Stimulated activated CD4-positive, alpha-beta T cell treated with anti-CD3 and anti-CD28 coated beads, TNF-alpha, amount 100 ng/mL, for 48 hours (primary cell): ENCODE data around the gene IQGAP2.

ENCODE experiments used
- DNase-seq, 3 donors: peaks; one replicate each; pipeline ENCODE4 v3.0.0-alpha.2; 2020; ENCODE audit warnings: low read depth in 3 of 3

Gene IQGAP2

DNA sequence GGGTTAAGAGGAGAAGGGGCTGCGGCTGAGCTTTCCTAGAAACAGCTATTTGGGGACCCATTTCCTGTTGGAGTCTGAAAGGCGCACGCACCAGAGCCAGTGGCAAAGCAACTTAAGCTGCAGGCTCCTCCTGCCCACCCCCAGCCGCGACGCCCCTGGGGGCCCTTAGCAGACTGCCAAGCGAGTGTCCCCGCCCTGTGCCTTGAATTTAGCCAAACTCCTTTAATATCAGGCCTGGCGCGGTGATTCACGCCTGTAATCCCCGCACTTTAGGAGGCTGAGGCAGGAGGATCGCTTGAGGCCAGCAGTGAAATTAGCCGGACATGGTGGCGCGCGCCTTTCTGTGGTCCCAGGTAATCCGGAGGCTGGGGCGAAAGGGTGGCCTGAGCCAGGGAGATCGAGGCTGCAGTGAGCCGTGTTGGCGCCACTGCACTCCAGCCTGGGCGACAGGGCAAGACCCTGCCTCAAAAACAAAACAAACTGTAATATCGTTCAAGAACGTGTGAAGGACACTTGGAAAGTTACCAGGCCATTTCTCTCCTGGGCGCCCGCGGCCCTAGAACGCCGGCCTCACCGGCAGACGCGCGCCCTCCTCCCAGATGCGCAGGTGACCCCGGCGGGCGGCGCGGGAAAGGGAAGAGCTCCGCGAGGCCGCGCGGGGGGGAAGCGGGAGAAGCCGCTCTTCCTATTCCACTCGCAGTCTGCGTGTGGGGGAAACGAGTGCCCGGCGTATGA, 311.8 kb downstream of the IQGAP2 start:
- no peak for DNase-seq

DNA sequence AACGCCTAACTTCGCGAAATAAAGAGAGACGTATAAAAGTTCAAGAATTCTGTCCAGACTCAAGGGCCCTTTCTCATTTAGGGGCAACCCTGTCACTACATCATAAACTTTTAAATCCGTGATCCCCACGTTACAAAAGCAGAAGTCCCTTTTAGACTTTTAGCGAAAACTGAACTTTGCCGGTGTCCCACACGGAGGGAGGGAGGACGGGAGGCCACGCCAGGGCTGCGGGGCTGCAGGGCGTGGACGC, 312.3 kb downstream of the IQGAP2 start:
- DNase-seq = no peak

DNA sequence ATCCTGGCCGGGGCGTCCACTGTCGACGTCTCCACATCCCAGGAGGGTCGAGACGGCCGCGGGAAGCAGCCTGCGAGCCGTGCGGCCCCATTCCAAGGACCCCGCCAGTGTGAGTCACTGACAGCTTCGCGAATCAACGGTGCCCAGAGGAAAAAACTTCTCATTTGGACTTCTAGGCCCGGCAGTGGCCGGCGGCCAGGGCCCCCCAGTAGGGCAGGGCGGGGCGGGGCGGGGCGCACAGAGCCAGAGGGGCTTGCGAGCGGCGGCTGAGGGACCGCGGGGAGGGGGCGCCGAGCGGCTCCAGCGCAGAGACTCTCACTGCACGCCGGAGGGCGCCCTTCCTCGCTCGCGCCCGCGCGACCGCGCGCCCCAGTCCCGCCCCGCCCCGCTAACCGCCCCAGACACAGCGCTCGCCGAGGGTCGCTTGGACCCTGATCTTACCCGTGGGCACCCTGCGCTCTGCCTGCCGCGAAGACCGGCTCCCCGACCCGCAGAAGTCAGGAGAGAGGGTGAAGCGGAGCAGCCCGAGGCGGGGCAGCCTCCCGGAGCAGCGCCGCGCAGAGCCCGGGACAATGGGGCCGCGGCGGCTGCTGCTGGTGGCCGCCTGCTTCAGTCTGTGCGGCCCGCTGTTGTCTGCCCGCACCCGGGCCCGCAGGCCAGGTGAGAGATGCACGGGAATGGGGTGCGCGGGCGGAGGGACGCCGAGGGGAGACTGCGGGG, 312.8 kb downstream of the IQGAP2 start, which contains the start of gene F2R:
Gene F2R (plus strand): TSS at position 391 of the 720 bp plus-strand sequence. CDS start 182 bp downstream, at position 573.
- DNase-seq = peak in 1 of 3 donors; percentile 53

DNA sequence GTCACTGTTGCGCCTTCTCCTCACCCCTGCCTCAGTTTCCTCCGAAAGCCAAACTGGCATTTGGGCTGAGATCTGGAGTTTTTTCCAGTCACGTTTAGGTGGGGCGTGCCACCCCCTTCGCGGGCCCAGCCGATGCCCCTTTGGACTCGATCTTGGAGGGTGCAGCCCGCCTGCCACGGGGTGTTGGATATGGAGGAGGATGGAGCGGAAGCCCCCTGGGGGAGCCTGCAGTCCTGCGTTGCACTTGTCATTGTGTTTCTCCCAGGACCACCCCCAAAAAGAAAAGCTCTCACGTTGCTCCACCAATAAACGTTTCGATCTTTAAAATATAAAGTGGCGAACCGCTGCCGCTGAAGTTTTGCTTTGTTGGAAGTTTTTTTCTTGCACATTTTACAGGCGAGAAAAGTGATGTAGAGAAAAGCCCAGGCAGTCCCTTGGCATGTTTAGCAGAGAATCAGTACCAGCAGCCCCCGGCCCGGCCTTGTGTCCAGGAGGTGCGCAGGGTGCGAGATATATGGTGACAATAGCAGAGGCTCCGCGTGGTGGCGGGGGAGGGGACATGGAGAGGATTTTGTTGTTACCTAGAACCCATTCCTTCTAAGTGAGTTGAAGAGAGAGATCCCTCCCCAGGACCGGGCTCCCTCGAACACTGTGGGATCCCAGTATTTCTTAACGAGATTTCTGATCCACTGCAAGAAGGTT, 313.5 kb downstream of the IQGAP2 start:
- DNase-seq = no peak

DNA sequence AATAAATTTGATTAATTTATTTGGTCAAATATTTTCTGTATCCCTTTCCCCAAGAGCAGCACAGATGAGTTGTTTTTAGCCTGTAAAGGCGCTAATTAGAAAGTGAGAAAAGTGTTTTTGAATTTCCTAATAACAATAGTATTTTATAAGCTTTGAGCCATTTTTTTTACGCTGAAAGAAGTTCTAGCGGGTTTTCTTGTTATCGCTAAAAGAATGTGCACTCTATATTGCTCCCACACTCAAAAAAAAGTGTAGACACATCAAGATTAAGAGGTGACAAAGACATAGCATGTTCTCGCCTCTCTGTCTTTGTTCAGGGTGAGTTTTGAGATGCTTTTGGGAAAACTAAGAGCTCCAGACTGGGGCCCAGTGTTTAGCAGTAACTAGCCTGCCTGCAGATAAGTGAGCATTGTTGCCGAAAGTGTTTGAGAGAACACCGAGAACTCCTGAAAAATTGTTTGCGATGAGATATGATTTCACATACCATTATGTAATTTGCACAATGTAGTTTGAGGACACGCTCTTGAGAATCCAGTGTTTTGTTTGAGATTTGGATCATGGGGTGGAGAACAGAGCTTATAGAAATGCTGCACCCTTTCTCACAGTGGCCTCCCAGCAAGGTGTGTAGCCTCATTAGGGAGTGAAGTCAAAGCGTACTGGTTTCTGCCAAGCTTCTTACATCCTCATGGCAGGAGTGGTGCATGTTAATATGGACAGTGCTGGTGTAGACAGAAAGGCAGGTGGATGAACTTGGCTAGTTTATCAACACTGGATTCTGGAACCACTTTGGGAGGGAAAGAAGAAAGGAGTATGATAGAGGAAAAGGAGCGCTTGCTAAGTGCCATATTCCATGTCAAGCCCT, 314.4 kb downstream of the IQGAP2 start:
- no peak for DNase-seq

DNA sequence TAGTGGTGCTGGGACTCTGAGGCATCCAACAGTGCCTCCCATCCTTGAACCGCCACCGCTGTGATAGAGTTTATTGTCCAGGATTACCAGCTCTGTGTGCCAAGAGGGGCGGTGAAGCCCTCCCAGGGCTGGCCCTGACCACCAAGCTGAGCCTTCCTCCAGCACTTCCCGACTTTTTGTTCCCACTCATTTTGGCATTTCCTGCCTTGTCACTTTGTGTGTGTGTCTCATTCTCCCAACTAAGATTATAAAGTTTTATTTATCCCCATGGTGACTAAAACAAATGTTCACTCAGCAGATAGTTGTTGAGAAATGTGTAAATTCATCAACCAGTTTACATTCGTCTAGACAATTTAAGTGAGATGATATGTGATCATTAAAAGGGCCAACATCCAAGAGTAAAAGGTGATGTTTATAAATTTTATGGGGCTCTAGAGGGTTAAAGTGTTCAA, 315.3 kb downstream of the IQGAP2 start:
- DNase-seq = no peak

DNA sequence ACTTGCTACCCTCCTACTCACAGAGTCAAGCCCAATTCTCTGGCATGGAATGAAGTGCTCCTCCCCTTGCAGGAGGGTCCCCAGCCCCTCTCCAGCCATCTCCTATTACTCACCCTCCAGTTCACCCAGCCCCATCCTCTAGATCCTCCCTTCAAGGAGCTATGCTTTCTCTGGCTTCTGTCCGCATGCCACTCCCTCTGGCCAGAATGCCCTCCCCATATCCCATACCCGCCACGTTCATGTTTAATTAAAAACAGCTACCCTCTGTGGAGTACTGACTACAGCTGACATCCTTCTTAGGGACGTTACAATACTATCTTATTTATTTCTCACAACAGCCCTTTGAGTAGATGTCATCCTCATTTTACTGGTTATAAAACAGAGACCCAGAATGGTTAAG, 315.8 kb downstream of the IQGAP2 start:
- no peak for DNase-seq

DNA sequence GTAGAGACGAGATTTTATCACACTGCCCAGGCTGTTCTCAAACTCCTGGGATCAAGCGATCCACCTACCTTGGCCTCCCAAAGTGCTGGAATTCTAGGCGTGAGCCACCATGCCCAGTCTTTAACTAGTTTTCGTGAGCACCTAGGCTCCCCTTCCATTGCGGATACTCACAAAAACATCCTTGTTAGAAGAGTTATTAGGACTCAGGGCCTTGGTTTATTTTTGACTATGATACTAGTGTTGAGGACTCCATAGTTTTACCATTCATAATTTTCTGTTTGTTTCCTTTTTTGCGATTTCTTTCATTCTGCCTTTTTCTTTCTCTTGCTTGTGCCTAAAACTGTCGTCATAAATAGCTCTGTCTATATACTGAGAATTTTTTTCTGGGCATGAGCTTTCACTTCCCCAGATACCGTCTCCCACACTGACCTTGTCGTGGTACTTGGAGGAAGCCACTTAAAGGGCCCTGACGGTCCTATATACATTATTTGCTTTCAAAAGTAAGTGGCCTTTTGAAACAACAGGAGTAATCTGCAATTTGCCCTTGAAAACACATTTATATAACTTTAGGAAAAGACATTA, 318.0 kb downstream of the IQGAP2 start:
- no peak for DNase-seq

DNA sequence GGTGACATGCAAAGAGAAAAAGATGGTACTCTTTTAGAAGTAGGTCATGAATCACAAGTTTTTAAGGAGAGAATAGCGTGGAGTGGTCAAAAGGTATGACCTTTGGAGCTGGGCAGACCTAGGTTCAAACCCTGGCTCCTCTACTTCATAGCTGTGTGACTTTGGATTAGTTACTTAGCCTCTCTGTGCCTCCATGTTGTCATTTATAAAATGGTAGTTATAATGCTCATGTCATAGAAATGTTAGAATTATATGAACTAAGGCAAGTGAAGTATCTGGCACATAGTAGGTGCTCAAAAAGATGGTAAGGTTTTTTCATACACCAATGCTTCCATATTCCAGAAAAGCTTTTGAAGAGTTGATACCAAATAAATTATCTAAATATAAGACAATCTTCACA, 320.2 kb downstream of the IQGAP2 start:
- DNase-seq = no peak

DNA sequence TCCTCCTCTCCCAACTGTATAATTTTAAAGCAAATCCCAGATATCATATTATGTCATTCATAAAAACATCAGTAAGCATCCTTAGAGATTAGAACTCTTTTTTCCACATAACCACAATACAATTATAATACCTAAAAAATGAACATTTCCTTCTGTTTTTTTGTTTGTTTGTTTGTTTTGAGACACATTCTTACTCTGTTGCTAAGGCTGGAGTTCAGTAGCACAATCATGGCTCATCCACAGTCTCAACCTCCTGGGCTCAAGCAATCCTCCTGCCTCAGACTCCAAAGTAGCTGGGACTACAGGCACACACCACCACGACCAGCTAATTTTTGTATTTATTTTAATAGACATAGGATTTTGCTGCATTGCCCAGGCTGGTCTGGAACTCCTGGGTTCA, 320.8 kb downstream of the IQGAP2 start:
- DNase-seq = no peak

DNA sequence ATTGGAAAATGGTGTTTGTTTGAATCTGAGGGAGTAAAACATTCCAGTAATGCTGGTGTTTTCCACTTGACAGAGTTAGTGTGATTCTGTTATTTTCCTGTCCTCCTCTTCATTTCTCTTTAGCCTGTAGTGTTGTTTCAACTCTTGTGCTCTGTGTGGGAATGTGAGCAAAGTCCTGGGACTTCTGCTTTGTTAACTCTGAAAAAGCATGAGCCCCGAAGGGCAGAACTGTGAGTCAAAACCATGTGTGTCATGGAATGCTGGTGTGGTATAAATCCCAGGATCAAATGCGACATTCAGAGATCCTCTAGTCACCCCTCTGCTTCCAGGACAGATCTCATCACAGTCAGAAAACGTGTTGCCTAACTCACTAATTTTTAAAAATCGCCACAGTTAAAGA, 321.8 kb downstream of the IQGAP2 start:
- DNase-seq = no peak

DNA sequence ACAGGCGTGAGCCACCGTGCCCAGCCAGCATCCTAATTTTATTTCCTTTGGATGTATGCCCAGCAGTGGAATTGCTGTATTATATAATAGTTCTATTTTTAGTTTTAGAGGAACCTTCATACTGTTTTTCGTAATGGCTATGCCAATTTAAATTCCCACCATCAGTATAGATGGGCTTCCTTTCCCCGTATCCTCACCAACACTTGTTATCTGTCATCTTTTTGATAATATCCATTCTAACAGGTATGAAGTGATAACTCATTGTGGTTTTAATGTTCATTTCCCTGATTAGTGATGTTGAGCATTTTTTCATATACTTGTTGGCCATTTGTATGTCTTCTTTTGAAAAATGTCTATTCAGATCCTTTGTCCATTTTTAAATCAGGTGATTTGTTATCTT, 325.9 kb downstream of the IQGAP2 start:
- no peak for DNase-seq

DNA sequence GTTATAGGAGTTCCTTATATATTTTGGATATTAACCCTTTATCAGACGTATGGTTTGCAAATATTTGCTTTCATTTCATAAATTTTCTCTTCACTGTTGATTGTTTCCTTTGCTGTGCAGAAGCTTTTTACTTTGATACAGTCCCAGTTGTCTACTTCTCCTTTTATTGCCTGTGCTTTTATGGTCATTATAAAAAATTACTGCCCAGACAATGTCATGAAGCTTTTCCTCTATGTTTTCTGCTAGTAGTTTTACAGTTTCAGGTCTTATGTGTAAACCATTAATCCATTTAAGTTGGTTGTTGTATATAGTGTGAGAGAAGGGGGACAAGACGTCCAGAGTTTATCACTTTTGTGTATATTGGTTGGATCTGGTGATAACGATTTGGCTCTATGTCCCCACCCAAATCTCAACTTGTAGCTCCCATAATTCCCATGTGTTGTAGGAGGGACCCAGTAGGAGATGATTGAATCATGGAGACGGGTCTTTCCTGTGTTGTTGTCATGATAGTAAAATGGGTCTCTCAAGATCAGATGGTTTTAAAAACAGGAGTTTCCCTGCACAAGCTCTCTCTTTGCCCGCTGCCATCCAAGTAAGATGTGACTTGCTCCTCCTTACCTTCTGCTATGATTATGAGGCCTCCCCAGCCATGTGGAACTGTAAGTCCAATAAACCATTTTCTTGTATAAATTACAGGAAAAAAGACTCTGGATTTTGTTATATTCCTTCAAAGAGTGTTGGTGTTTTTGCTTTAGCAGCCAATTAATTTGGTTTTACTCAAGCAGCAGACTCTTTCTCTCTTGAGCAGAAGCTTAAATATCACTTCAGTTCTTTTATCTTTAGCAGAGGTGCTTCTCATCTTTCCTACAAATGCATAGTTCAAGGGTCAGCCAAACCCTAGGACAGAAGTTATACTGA, 326.5 kb downstream of the IQGAP2 start:
- DNase-seq = no peak

DNA sequence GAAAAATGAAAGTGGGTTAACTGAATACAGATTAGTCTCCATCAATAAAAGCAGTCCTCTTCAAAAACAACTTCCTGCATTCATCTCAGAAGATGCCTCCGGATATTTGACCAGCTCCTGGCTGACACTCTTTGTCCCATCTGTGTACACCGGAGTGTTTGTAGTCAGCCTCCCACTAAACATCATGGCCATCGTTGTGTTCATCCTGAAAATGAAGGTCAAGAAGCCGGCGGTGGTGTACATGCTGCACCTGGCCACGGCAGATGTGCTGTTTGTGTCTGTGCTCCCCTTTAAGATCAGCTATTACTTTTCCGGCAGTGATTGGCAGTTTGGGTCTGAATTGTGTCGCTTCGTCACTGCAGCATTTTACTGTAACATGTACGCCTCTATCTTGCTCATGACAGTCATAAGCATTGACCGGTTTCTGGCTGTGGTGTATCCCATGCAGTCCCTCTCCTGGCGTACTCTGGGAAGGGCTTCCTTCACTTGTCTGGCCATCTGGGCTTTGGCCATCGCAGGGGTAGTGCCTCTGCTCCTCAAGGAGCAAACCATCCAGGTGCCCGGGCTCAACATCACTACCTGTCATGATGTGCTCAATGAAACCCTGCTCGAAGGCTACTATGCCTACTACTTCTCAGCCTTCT, 329.4 kb downstream of the IQGAP2 start:
- DNase-seq = no peak

DNA sequence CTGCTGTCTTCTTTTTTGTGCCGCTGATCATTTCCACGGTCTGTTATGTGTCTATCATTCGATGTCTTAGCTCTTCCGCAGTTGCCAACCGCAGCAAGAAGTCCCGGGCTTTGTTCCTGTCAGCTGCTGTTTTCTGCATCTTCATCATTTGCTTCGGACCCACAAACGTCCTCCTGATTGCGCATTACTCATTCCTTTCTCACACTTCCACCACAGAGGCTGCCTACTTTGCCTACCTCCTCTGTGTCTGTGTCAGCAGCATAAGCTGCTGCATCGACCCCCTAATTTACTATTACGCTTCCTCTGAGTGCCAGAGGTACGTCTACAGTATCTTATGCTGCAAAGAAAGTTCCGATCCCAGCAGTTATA, 329.9 kb downstream of the IQGAP2 start:
- peak in 1 of 3 donors; percentile 8 for DNase-seq

DNA sequence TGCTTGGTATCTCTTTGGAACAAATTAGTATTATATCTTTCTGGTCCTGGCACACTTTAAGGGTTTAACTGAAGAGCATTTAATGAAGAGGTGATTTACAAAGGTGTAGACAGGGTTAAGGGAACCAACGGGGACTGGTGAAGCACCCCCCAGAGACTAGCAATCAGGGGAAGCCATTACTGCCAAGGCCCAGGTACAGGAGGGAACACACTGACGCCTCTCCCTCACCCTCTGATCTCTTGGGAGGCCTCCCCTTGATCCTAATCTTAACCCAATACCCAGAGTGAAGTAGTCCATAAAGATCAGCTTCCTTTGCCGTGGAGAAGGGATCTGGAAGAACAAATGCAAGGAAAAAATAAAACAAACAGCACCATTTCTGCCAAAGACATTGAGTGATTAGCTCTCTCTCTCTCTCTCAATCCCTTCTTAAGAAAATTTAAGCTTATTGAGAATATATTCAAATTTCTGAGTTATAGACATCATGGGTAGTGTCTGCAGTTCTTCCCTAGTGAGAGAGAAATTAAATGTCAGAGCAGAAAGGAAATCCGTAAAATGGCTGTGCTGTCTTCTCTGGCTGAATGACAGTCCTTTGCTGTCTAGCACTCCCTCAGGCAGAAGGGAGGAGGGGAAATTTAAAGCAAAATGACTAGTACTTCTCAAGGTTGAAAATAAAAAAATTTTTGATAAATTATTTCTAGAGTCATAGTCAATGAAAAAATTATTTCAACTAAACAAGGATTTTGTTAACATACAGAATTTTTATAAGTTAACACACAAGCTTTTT, 332.9 kb downstream of the IQGAP2 start:
- no peak for DNase-seq

DNA sequence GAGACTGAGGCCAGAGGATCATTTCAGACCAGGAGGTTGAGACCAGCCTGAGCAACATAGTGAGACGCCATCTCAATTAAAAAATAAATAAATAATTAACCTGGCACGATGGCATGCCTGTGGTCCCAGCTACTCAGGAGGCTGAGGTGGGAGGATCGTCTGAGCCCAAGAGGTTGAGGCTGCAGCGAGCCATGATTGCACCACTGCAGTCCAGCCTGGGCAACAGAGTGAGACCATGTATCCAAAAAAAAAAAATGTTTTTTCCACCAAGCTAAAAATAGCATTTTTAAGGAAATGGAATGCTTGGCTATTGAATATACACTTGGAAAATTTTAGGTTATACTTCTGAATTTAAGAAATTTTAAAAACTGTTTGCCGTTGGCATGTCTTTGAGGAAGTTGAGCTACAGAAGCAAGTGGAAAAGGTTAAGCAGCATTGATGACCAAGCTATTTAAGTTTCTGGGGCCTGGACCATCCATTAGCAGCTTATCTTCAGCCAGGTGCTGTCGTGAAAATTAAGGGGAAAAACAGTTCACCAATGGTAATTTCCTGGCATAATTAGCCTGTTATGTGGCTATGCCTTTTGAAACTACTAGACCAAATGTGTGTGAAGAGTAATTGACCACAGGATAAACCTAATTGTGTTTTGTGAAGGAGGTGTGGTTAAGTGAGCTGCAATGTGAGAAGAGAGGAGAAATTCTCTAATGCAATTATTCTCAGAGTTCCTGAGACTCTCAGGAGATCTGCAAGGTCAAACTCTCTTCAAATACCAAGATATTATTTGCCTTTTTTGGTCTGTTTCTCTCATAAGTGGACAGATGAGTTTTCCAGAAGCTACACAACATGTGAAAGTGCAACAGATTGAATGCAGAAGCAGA, 333.8 kb downstream of the IQGAP2 start:
- no peak for DNase-seq

DNA sequence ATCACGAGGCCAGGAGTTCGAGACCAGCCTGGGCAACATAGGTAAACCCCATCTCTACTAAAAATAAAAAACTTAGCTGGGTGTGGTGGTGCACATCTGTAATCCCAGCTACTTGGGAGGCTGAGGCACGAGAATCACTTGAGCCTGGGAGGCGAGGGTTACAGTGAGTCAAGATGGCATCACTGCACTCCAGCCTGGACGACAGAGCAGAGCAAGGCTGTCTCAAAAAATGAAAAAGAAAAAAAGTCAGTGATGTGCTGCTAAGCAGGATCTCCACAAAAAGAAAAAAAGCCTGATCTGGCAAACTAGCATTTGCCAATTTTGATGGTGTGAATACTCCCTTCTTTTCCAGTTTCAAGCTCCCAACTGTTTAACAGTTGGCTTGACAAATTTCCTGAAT, 334.8 kb downstream of the IQGAP2 start:
- no peak for DNase-seq
